Ishikawa (cell line): ENCODE results near the gene ULK4.

ENCODE experiments used
- CEBPB ChIP-seq: IDR thresholded peaks from 2 replicates; pipeline ENCODE4 v1.6.1; 2012
- CREB1 ChIP-seq: IDR thresholded peaks from 2 replicates; pipeline ENCODE4 v1.6.1; 2012; ENCODE audit warnings: low read depth
- EGR1 ChIP-seq: IDR thresholded peaks from 2 replicates; pipeline ENCODE4 v1.6.1; 2012
- EP300 ChIP-seq: IDR thresholded peaks from 2 replicates; pipeline ENCODE4 v1.6.1; 2012; ENCODE audit warnings: borderline replicate concordance
- NFIC ChIP-seq: IDR thresholded peaks from 2 replicates; pipeline ENCODE4 v1.6.1; 2012
- RAD21 ChIP-seq: IDR thresholded peaks from 2 replicates; pipeline ENCODE4 v1.6.1; 2012; ENCODE audit warnings: low read depth
- TAF1 ChIP-seq: IDR thresholded peaks from 2 replicates; pipeline ENCODE4 v1.6.1; 2012; ENCODE audit warnings: low read depth, mild to moderate bottlenecking
- TCF12 ChIP-seq: IDR thresholded peaks from 2 replicates; pipeline ENCODE4 v1.6.1; 2012; ENCODE audit warnings: low read depth
- TEAD4 ChIP-seq: IDR thresholded peaks from 2 replicates; pipeline ENCODE4 v1.6.1; 2012
- YY1 ChIP-seq: IDR thresholded peaks from 2 replicates; pipeline ENCODE4 v1.6.1; 2012; ENCODE audit warnings: low read depth
- ZBTB7A ChIP-seq: IDR thresholded peaks from 2 replicates; pipeline ENCODE4 v1.6.1; 2012; ENCODE audit warnings: low read depth
- TF ChIP-seq, protein P1 (sequence below): IDR thresholded peaks from 2 replicates; pipeline ENCODE4 v1.6.1; 2012; ENCODE audit warnings: low read depth, mild to moderate bottlenecking
- TF ChIP-seq, protein P2 (sequence below): IDR thresholded peaks from 2 replicates; pipeline ENCODE4 v1.6.1; 2012
- TF ChIP-seq, protein P3 (sequence below): IDR thresholded peaks from 2 replicates; pipeline ENCODE4 v1.6.1; 2012

DNA sequence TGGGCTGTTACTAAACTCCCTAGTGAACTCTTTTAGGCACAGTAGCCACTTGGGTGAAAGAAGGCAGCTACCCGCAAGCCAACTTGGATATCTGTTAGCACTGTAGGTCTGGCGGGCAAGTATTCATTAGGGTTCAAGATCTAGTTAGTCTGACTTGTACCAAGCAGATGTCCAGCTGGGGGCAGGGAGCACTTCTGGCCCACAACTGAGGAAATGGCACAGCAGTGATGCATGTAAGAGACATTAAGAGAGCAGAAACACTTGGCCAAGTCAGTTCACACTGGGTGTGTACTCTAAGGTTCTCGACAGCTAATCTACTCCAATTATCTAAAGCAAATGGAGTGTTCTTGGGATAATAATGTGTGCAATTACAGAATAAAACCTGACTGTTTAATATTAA, 630.9 kb downstream of the ULK4 start:
- TF ChIP-seq CEBPB (no peak), EGR1 (no peak), TCF12 (no peak), ZBTB7A (no peak), RAD21 (no peak), YY1 (no peak), TAF1 (no peak), CREB1 (no peak), EP300 (no peak), NFIC (no peak), TEAD4 (no peak)
- TF ChIP-seq, protein P1, sequence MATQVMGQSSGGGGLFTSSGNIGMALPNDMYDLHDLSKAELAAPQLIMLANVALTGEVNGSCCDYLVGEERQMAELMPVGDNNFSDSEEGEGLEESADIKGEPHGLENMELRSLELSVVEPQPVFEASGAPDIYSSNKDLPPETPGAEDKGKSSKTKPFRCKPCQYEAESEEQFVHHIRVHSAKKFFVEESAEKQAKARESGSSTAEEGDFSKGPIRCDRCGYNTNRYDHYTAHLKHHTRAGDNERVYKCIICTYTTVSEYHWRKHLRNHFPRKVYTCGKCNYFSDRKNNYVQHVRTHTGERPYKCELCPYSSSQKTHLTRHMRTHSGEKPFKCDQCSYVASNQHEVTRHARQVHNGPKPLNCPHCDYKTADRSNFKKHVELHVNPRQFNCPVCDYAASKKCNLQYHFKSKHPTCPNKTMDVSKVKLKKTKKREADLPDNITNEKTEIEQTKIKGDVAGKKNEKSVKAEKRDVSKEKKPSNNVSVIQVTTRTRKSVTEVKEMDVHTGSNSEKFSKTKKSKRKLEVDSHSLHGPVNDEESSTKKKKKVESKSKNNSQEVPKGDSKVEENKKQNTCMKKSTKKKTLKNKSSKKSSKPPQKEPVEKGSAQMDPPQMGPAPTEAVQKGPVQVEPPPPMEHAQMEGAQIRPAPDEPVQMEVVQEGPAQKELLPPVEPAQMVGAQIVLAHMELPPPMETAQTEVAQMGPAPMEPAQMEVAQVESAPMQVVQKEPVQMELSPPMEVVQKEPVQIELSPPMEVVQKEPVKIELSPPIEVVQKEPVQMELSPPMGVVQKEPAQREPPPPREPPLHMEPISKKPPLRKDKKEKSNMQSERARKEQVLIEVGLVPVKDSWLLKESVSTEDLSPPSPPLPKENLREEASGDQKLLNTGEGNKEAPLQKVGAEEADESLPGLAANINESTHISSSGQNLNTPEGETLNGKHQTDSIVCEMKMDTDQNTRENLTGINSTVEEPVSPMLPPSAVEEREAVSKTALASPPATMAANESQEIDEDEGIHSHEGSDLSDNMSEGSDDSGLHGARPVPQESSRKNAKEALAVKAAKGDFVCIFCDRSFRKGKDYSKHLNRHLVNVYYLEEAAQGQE = no peak
- TF ChIP-seq, protein P2, sequence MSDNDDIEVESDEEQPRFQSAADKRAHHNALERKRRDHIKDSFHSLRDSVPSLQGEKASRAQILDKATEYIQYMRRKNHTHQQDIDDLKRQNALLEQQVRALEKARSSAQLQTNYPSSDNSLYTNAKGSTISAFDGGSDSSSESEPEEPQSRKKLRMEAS = no peak
- TF ChIP-seq, protein P3, sequence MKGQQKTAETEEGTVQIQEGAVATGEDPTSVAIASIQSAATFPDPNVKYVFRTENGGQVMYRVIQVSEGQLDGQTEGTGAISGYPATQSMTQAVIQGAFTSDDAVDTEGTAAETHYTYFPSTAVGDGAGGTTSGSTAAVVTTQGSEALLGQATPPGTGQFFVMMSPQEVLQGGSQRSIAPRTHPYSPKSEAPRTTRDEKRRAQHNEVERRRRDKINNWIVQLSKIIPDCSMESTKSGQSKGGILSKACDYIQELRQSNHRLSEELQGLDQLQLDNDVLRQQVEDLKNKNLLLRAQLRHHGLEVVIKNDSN = no peak
